Adrenal gland (tissue), 12 donors: ENCODE data around the gene VGLL4. TPM values are rescaled to one million over a fixed set of nuclear protein-coding genes. Genes with fewer than 3 reads are reported as not detected.
"Not testable (repeated sequence)": the region's sequence is repeated elsewhere in the genome, so short reads cannot be mapped to it uniquely, and the experiment has no call there.

Experiments used
- DNase-seq, 7 donors: peaks; one replicate each; pipeline ENCODE4 v3.0.0-alpha.2; 2019 to 2020
- H3K27ac ChIP-seq, 5 donors: fragments of 200-600 bp; sonication (generic) in 4 of 5; 1 replicate in 3 of 5; 2 replicates in 2 of 5; pipeline versions ENCODE4 v1.5.1 to v1.8.0; 2016 to 2020; ENCODE audit warnings: mild to moderate bottlenecking in 1 of 5
- H3K27me3 ChIP-seq: fragments of 200-600 bp; 2 replicates; pipeline ENCODE4 v1.8.0; 2021
- H3K36me3 ChIP-seq, 2 donors: fragments of 200-600 bp; replicated peaks in 1 of 2; 1 replicate in 1 of 2; 2 replicates in 1 of 2; pipeline versions ENCODE4 v1.5.1 to v1.8.0; 2018 to 2022
- H3K4me1 ChIP-seq, 2 donors: fragments of 200-600 bp; replicated peaks in 1 of 2; 1 replicate in 1 of 2; 2 replicates in 1 of 2; pipeline versions ENCODE4 v1.5.1 to v1.8.0; 2018 to 2021
- H3K4me3 ChIP-seq, 4 donors: fragments of 200-600 bp; sonication (generic) in 3 of 4; one replicate each; pipeline ENCODE4 v1.5.1; 2016 to 2018
- H3K9me3 ChIP-seq, 3 donors: fragments of 200-600 bp; sonication (generic) in 1 of 3; replicated peaks in 1 of 3; 1 replicate in 2 of 3; 2 replicates in 1 of 3; pipeline versions ENCODE4 v1.5.1 to v1.8.0; 2016 to 2021
- POLR2A ChIP-seq, 2 donors: fragments of 450-650 bp; IDR thresholded peaks; one replicate each; pipeline ENCODE4 v1.6.1; 2017; ENCODE audit warnings: antibody characterized with exemption in 2 of 2, mild to moderate bottlenecking in 2 of 2, moderate library complexity in 1 of 2
- WGBS, 4 donors: extraction: QIAGEN DNeasy Blood & Tissue Kit in 2 of 4; methylation state at CpG; one replicate each; pipeline versions ENCODE4 v1.1.5 to v1.1.7; 2013 to 2017; 5-methylcytosine and 5-hydroxymethylcytosine counted together
- intact Hi-C, 2 donors: fragments of 100-400 bp; cut with DNase I; formaldehyde crosslinking; loops; one replicate each; pipeline versions ENCODE4 v1.14.1 to v1.15.0; 2022 to 2023
- polyA plus RNA-seq, 3 donors: library from polyadenylated mRNA; stranded (reverse); fragments of 200-250 nt in 2 of 3; fragments of 350-450 nt in 1 of 3; fragmentation: Illumina TruSeq in 1 of 3; extraction: RNeasy Lipid Tissue Mini Kit (QIAGEN cat#74804) in 1 of 3; gene quantifications; one replicate each; pipeline ENCODE4 v1.2.3, GENCODE V29; 2013 to 2014
- total RNA-seq, 9 donors: library from RNA; depleted of rRNA in 4 of 9; stranded (reverse); fragments of >200 nt in 4 of 9; fragments of 120-200 nt in 1 of 9; fragmentation: NEBNext Ultra II Directional in 1 of 9; extraction: Animal tissue kit (Norgen Biotek cat#: 25700) in 1 of 9; gene quantifications; one replicate each; pipeline versions ENCODE4 v1.1.0 to v1.2.4, GENCODE V29; 2013 to 2023
- TF ChIP-seq, protein P1 (sequence below), 6 experiments: fragments of 450-650 bp in 4 of 6; fragments of 200-600 bp in 2 of 6; sonication (generic) in 1 of 6; IDR thresholded peaks; 1 replicate in 5 of 6; 2 replicates in 1 of 6; pipeline versions ENCODE4 v1.5.1 to v1.8.0; 2016 to 2021; ENCODE audit warnings: antibody characterized with exemption in 6 of 6, mild to moderate bottlenecking in 2 of 6, moderate library complexity in 1 of 6
- donor health status: healthy with polysubstance abuse.
- donor health status: Bipolar disorder and iron deficiency.
- donor health status: DM: yes; HTN: yes; CAD: no.
- donor health status: DM: no; HTN: no; CAD: no.
- donor health status: DM: no; HTN: no; CAD: no.
- donor health status: DM: yes; HTN: yes; CAD: no.

VGLL4 gene
- total and polyA plus RNA-seq, 12 donors, result 38.3 to 153 (median 86.4) TPM

- Histone ChIP-seq H3K4me1 (peaks cover 0 to 10% of the 10 kb centered on the region in 2 donors), H3K27me3 (no peaks in the 10 kb centered on the region), H3K27ac (no peak overlapping the region), H3K9me3 (no peaks in the 10 kb centered on the region), H3K36me3 (no peaks in the 10 kb centered on the region), H3K4me3 (no peak overlapping the region)
- peak in 2 of 7 donors; percentile 16 to 38 for DNase-seq
- intact Hi-C loops, result no loop called here
- TF ChIP-seq, protein P1, sequence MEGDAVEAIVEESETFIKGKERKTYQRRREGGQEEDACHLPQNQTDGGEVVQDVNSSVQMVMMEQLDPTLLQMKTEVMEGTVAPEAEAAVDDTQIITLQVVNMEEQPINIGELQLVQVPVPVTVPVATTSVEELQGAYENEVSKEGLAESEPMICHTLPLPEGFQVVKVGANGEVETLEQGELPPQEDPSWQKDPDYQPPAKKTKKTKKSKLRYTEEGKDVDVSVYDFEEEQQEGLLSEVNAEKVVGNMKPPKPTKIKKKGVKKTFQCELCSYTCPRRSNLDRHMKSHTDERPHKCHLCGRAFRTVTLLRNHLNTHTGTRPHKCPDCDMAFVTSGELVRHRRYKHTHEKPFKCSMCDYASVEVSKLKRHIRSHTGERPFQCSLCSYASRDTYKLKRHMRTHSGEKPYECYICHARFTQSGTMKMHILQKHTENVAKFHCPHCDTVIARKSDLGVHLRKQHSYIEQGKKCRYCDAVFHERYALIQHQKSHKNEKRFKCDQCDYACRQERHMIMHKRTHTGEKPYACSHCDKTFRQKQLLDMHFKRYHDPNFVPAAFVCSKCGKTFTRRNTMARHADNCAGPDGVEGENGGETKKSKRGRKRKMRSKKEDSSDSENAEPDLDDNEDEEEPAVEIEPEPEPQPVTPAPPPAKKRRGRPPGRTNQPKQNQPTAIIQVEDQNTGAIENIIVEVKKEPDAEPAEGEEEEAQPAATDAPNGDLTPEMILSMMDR (IDR thresholded peaks at IDR 0.05), result no peak
- TF ChIP-seq POLR2A (IDR thresholded peaks at IDR 0.05), result no peak
- 95 to 98% (median 97%) methylated on average over 8 of the region's 8 CpGs for WGBS, 4 donors
These were observed 122.5 kb downstream of the VGLL4 start for GRCh38 chr3:11521167-11521566.

DNA sequence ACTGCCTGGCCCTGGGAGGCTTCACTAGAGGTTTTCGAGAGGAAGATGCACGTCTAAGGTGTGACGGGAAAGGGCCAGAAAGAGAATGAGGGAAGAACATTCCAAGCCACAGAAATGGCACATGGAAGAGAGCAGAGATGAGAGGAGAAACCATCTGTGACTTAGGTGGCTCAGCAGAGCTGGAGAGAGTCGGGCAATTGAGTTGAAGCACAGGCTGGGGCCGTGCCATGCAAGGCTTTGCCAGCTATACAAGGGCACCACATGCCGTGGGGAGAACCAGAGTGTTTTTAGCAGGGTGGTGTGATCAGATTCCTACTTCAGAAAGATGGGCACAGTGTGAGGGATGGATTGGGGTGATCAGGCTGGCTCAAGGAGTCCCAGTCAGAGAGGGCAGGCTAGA, 126.1 kb downstream of the VGLL4 start:
- Histone ChIP-seq H3K4me1 (peaks cover 0 to 25% of the 10 kb centered on the region in 2 donors), H3K27me3 (no peaks in the 10 kb centered on the region), H3K36me3 (no peaks in the 10 kb centered on the region), H3K27ac (no peak overlapping the region), H3K9me3 (no peaks in the 10 kb centered on the region), H3K4me3 (no peak overlapping the region)
- peak in 2 of 7 donors; percentile 12 to 39 for DNase-seq
- TF ChIP-seq, protein P1 (IDR thresholded peaks at IDR 0.05), result no peak
- no peak for TF ChIP-seq POLR2A (IDR thresholded peaks at IDR 0.05)
- WGBS, 4 donors, result 92 to 94% (median 93%) methylated on average over 6 of the region's 6 CpGs
- intact Hi-C loops, result no loop called here

DNA sequence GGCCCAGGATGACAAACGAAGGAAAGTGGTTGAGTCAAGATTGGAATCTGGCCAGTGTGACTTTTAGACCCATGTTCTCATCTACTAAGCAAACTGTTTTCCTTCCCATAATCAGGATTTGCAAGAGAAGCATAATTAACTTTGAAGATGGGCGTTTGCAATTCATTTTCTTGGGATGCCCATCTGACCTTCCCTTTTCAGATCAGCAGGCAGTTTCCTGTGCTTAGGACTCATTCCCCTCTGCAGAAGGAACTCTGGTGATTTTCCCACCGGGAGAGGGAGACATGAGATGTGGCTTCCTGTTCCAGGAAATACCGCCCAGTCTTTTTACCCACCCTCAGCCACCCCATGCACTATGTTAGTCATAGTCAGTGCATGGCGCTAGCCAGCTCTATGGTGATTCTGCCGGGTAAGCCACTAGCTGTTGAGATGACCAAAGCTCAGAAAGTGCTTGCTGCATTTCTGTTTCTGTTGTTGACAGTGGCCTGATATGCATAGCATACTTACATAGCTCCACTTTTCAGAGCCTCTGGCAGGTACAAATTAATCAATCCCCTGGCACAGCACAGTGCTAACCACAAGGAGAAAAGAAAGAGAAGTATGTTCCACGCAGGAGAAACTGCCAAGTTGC, 129.4 kb downstream of the VGLL4 start:
- Histone ChIP-seq H3K36me3 (no peaks in the 10 kb centered on the region), H3K4me3 (no peak overlapping the region), H3K4me1 (peaks cover 12 to 29% of the 10 kb centered on the region in 2 donors), H3K27ac (peak overlapping the region in 2 of 5 donors; percentile 6 to 23), H3K9me3 (no peaks in the 10 kb centered on the region), H3K27me3 (no peaks in the 10 kb centered on the region)
- WGBS, 4 donors, result 40 to 52% (median 49%) methylated on average over 7 of the region's 7 CpGs
- TF ChIP-seq POLR2A (IDR thresholded peaks at IDR 0.05), result no peak
- TF ChIP-seq, protein P1 (IDR thresholded peaks at IDR 0.05), result no peak
- peak in 6 of 7 donors; percentile 30 to 70 (median 56) for DNase-seq
- intact Hi-C loops, result no loop called here

GRCh38 chr3:11513817-11514135, 129.9 kb downstream of the VGLL4 start:
- Histone ChIP-seq H3K4me3 (no peak overlapping the region), H3K27ac (peak overlapping the region in 2 of 5 donors; percentile 6 to 49), H3K36me3 (no peaks in the 10 kb centered on the region), H3K4me1 (peaks cover 17 to 35% of the 10 kb centered on the region in 2 donors), H3K9me3 (no peaks in the 10 kb centered on the region), H3K27me3 (no peaks in the 10 kb centered on the region)
- TF ChIP-seq, protein P1 (IDR thresholded peaks at IDR 0.05), result no peak
- TF ChIP-seq POLR2A (IDR thresholded peaks at IDR 0.05), result no peak
- 81 to 97% (median 90%) methylated on average over 3 of the region's 3 CpGs for WGBS, 4 donors
- DNase-seq, result peak in 1 of 7 donors; percentile 14
- intact Hi-C loops, result no loop called here

GRCh38 chr3:11513125-11513816, 130.4 kb downstream of the VGLL4 start:
- Histone ChIP-seq H3K27ac (peak overlapping the region in 2 of 5 donors; percentile 6 to 49), H3K4me1 (peaks cover 22 to 40% of the 10 kb centered on the region in 2 donors)
- H3K36me3 ChIP-seq, H3K9me3 ChIP-seq, H3K4me3 ChIP-seq, intact Hi-C loops, H3K27me3 ChIP-seq: not testable (repeated sequence)
- DNase-seq, result peak in 3 of 7 donors; percentile 14 to 34 (median 14)
- WGBS, 4 donors, result 95 to 97% (median 96%) methylated on average over 14 to 27 of the region's 27 CpGs

- intact Hi-C loops, H3K27me3 ChIP-seq, H3K27ac ChIP-seq, H3K36me3 ChIP-seq, H3K9me3 ChIP-seq, H3K4me3 ChIP-seq: not testable (repeated sequence)
- DNase-seq, result peak in 2 of 7 donors; percentile 19 to 44
- peaks cover 23 to 51% of the 10 kb centered on the region in 2 donors for H3K4me1 ChIP-seq
- WGBS, 4 donors, result 92 to 100% (median 96%) methylated on average over 2 to 20 of the region's 20 CpGs
These were observed 132.1 kb downstream of the VGLL4 start for GRCh38 chr3:11511606-11512005.
